Mucosa of descending colon (tissue), 3 donors: ENCODE measurements around the gene SPRED3. TPM values are rescaled to one million over a fixed set of nuclear protein-coding genes. Genes with fewer than 3 reads are reported as not detected.

Source experiments
- ATAC-seq: fragments of 200-7000 bp; cut with Tn5 transposase; one replicate; pipeline ENCODE4 v1.9.1; 2020; ENCODE audit warnings: mild to moderate bottlenecking, moderate library complexity
- DNase-seq, 3 donors: peaks; one replicate each; pipeline ENCODE4 v3.0.0-alpha.2; 2020
- H3K36me3 ChIP-seq: fragments of 200-600 bp; one replicate; pipeline ENCODE4 v1.8.0; 2021; ENCODE audit warnings: low read depth, mild to moderate bottlenecking
- H3K4me1 ChIP-seq: fragments of 200-600 bp; one replicate; pipeline ENCODE4 v1.8.0; 2021; ENCODE audit warnings: low read depth, mild to moderate bottlenecking
- H3K4me3 ChIP-seq: fragments of 200-600 bp; one replicate; pipeline ENCODE4 v1.8.0; 2021; ENCODE audit warnings: mild to moderate bottlenecking
- H3K9me3 ChIP-seq: fragments of 200-600 bp; one replicate; pipeline ENCODE4 v1.8.0; 2021; ENCODE audit warnings: mild to moderate bottlenecking
- intact Hi-C, 2 donors: fragments of 100-400 bp; cut with DNase I in 1 of 2; cut with micrococcal nuclease in 1 of 2; formaldehyde crosslinking; loops; one replicate each; pipeline versions ENCODE4 v1.11.0 to v1.11.1; 2022; cut with DNase I, micrococcal nuclease
- total RNA-seq, 3 donors: library from RNA; stranded (reverse); fragmentation: NEBNext Ultra II Directional in 2 of 3; extraction: Animal tissue kit (Norgen Biotek cat#: 25700) in 2 of 3; gene quantifications; one replicate each; pipeline versions ENCODE4 v1.2.1 to v1.2.4, GENCODE V29; 2021 to 2023
- TF ChIP-seq, protein P1 (sequence below): fragments of 200-600 bp; IDR thresholded peaks from one replicate; pipeline ENCODE4 v1.8.0; 2022; ENCODE audit warnings: antibody characterized with exemption, mild to moderate bottlenecking
- donor health status: DM: no; HTN: no; CAD: no; lungs with moderate emphysema.
- donor health status: DM: no; HTN: no; CAD: no.
- donor health status: DM: no; HTN: yes; CAD: no.

The SPRED3 gene
- total RNA-seq, 3 donors from 2014 or later = 0.46 to 0.82 (median 0.80) TPM

DNA sequence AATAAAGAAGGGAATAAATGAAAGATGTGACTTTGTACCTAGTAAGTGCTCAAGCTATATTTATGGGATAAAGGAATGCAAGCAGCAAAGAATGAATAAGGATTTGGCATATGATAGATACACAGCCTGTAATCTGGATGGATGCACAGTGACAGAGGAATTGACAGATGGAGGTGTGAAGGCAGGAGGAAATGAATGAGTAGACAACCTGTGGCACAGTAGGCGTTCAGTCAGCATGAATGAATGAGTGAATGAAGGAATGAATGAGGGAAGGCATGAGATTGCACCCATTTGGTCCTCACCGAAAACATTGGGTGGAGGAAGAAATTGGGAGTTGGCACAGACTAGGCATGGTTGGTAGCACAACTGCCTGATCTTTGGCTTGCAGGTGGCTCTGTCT, 18.9 kb upstream of the SPRED3 start:
- no peak for DNase-seq
- H3K4me3 ChIP-seq = no peak overlapping the region
- intact Hi-C loops = no loop called here
- peaks cover 3% of the 10 kb centered on the region for H3K9me3 ChIP-seq
- H3K4me1 ChIP-seq = no peaks in the 10 kb centered on the region
- H3K36me3 ChIP-seq = peaks cover 4% of the 10 kb centered on the region
- TF ChIP-seq, protein P1, sequence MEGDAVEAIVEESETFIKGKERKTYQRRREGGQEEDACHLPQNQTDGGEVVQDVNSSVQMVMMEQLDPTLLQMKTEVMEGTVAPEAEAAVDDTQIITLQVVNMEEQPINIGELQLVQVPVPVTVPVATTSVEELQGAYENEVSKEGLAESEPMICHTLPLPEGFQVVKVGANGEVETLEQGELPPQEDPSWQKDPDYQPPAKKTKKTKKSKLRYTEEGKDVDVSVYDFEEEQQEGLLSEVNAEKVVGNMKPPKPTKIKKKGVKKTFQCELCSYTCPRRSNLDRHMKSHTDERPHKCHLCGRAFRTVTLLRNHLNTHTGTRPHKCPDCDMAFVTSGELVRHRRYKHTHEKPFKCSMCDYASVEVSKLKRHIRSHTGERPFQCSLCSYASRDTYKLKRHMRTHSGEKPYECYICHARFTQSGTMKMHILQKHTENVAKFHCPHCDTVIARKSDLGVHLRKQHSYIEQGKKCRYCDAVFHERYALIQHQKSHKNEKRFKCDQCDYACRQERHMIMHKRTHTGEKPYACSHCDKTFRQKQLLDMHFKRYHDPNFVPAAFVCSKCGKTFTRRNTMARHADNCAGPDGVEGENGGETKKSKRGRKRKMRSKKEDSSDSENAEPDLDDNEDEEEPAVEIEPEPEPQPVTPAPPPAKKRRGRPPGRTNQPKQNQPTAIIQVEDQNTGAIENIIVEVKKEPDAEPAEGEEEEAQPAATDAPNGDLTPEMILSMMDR = no peak
- no peak for ATAC-seq

DNA sequence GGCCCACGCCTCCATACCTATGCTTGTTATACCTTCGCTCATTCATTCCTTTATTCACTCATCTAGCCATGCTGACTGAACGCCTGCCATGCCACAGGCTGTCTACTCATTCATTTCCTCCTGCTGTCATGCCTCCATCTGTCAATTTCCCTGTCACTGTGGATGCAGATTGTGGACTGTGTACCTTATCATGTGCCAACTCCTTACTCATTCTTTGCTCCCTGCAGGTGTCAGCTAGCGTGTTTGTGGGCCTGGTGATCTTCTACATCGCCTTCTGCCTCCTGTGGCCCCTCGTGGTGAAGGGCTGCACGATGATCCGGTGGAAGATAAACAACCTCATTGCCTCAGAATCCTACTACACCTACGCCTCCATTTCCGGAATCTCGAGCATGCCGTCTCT, 18.2 kb upstream of the SPRED3 start:
- TF ChIP-seq, protein P1 = no peak
- Histone ChIP-seq H3K36me3 (peaks cover 5% of the 10 kb centered on the region), H3K4me3 (no peak overlapping the region), H3K9me3 (no peaks in the 10 kb centered on the region), H3K4me1 (peaks cover 2% of the 10 kb centered on the region)
- no peak for ATAC-seq
- no peak for DNase-seq
- intact Hi-C loops = no loop called here

DNA sequence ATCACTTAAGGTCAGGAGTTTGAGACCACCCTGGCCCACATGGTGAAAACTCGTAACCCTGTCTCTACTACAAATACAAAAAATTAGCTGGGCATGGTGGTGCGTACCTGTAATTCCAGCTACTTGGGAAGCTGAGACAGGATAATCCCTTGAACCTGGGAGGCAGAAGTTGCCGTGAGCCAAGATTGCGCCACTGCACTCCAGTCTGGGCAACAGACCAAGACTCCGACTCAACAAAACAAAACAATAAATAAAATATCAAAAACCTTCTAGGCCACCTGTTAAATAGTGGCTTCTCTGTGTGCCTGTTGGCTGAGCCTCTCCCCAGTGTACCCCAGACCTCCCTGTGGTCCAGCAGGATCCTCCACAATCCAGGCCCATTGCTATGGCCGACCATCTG, 17.4 kb upstream of the SPRED3 start:
- TF ChIP-seq, protein P1 = no peak
- DNase-seq (no peak), ATAC-seq (no peak)
- H3K36me3 ChIP-seq = peaks cover 5% of the 10 kb centered on the region
- H3K4me1 ChIP-seq = peaks cover 9% of the 10 kb centered on the region
- no peaks in the 10 kb centered on the region for H3K9me3 ChIP-seq
- intact Hi-C loops = no loop called here
- H3K4me3 ChIP-seq = no peak overlapping the region

DNA sequence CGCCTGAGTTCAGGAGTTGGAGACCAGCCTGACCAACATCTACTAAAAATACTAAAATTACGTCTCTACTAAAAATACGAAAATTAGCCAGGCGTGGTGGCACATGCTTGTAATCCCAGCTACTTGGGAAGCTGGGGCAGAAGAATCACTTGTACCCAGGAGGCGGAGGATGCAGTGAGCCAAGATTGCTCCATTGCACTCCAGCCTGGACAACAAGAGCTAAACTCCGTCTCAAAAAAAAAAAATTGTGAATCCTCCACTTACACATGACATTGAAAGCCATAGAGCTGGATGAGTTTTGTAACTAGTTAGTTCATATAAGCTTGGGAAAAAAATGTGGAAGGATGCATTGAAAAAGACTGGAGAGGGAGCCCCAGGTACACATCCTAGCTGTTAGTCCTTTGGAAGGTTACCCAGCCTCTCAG, 14.6 kb upstream of the SPRED3 start:
- Histone ChIP-seq H3K4me1 (peaks cover 13% of the 10 kb centered on the region), H3K9me3 (no peaks in the 10 kb centered on the region), H3K4me3 (peak overlapping the region; percentile 83), H3K36me3 (peaks cover 5% of the 10 kb centered on the region)
- intact Hi-C loops = no loop called here
- TF ChIP-seq, protein P1 = no peak
- ATAC-seq (no peak), DNase-seq (peak in 1 of 3 donors; percentile 12)

DNA sequence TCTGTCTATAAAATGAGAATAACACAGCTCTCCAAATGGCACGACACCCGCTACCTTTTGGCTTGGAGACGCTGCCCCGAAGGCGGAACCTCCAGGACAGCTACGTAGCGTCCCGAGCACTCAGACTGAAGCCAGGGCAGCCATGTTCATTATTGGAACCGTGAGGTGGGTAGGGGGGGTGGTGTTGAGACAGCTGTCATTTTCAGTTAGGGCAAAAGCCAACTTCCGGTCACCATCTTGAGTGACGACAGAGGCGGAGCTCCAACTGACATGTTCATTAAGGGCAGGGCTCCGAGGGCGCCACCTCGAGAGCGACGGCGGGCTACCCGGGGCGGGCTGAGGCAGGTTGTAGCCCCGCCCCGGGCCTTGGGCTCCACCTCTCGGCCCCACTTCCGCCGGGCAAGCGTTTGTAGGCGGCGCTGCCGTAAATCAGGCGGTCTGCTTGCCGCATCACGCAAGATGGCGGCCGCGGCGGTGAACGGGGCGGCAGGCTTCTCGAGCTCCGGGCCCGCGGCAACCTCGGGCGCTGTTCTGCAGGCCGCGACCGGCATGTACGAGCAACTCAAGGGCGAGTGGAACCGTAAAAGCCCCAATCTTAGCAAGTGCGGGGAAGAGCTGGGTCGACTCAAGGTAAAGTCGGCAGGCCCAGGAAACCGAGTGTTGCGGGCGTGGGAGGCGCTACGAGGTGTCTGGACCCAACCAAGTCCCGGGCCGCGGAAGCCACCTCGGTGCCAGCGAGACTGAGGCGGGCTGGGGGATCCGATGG, 14.0 kb upstream of the SPRED3 start, which contains the start of gene PSMD8:
Gene PSMD8, plus strand, starts transcription at position 240 of the 766 bp plus-strand sequence. Its CDS starts 31 bp downstream, at position 271.
- intact Hi-C loops = no loop called here
- Histone ChIP-seq H3K36me3 (peaks cover 5% of the 10 kb centered on the region), H3K4me1 (peaks cover 13% of the 10 kb centered on the region), H3K9me3 (no peaks in the 10 kb centered on the region), H3K4me3 (peak within 1 kb of the TSS; percentile 83)
- ATAC-seq (peak; percentile 99), DNase-seq (peak; percentile 99 to 100 (median 99))
- TF ChIP-seq, protein P1 = peak; percentile 36
